Right atrium auricular region (tissue), 2 donors: Measurements from ENCODE around the gene KRI1. TPM values are rescaled to one million over a fixed set of nuclear protein-coding genes. Genes with fewer than 3 reads are reported as not detected.
"Not testable (repeated sequence)": the region's sequence is repeated elsewhere in the genome, so short reads cannot be mapped to it uniquely, and the experiment has no call there.

Experiments
- DNase-seq: peaks from one replicate; pipeline ENCODE4 v3.0.0-alpha.2; 2019; ENCODE audit warnings: low spot score
- H3K27ac ChIP-seq, 2 donors: fragments of 200-600 bp; sonication (generic); 1 replicate in 1 of 2; 2 replicates in 1 of 2; pipeline ENCODE4 v1.5.1; 2016 to 2019
- H3K27me3 ChIP-seq, 2 donors: fragments of 200-600 bp; sonication (generic); one replicate each; pipeline versions ENCODE4 v1.5.1 to v1.6.0; 2017 to 2019
- H3K36me3 ChIP-seq: fragments of 200-600 bp; sonication (generic); one replicate; pipeline ENCODE4 v1.5.1; 2016
- H3K4me1 ChIP-seq, 2 donors: fragments of 200-600 bp; sonication (generic); one replicate each; pipeline versions ENCODE4 v1.5.1 to v1.6.0; 2017 to 2019
- H3K4me3 ChIP-seq, 2 donors: fragments of 200-600 bp; sonication (generic); 1 replicate in 1 of 2; 2 replicates in 1 of 2; pipeline ENCODE4 v1.5.1; 2017 to 2019; ENCODE audit warnings: mild to moderate bottlenecking in 1 of 2, moderate library complexity in 1 of 2
- H3K9me3 ChIP-seq, 2 donors: fragments of 200-600 bp; sonication (generic); one replicate each; pipeline ENCODE4 v1.5.1; 2019
- CTCF ChIP-seq, 2 donors: fragments of 200-600 bp; sonication (generic); IDR thresholded peaks; one replicate each; pipeline ENCODE4 v1.5.1; 2019; ENCODE audit warnings: antibody characterized with exemption in 2 of 2
- total RNA-seq, 2 donors: library from RNA; depleted of rRNA; stranded (reverse); fragments of >200 nt; gene quantifications; one replicate each; pipeline ENCODE4 v1.1.0, GENCODE V29; 2016

The KRI1 gene
- total RNA-seq, 2 donors from 2014 or later = 9.6 to 10.3 TPM

GRCh38 chr19:10535613-10536012, 30.2 kb downstream of the KRI1 start:
- no peaks in the 10 kb centered on the region for H3K36me3 ChIP-seq
- H3K4me1 ChIP-seq = no peaks in the 10 kb centered on the region
- H3K27me3 ChIP-seq = no peaks in the 10 kb centered on the region
- no peaks in the 10 kb centered on the region for H3K9me3 ChIP-seq
- no peak overlapping the region for H3K27ac ChIP-seq
- DNase-seq = no peak
- H3K4me3 ChIP-seq = no peak overlapping the region
- no peak for TF ChIP-seq CTCF (IDR thresholded peaks at IDR 0.05)

DNA sequence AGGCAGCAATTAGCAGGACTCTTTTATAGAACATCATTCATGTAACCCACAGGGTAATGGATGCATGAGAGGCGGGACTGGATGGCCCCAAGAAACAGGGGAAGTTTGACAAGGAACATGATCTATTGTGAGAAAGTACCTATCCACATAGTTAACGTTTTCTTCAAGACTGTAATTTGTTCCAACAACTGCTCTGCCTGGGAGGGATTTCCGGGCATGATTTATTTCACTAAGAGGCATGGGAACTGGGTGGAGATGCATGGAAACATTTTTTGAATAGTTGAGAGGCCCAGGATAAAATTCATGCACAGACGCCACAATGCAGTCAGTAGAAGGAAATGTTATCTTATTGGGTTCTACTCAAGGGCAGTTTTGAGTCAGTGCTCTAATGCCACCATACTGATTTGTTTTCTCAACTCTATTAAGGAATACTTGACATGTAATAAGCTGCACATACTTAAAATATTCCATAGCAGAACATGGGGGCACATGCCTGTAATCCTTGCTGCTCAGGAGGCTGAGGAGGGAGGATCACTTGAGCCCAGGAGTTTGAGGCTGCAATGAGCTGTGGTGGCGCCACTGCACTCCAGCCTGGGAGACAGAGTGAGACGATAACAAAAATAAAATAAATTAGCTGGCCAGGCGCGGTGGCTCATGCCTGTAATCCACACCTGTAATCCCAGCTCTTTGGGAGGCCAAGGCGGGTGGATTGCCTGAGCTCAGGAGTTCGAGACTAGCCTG, 32.0 kb downstream of the KRI1 start:
- no peaks in the 10 kb centered on the region for H3K27me3 ChIP-seq
- peak overlapping the region in 1 of 2 donors; percentile 6 for H3K27ac ChIP-seq
- no peak for DNase-seq
- H3K36me3 ChIP-seq = no peaks in the 10 kb centered on the region
- no peaks in the 10 kb centered on the region for H3K4me1 ChIP-seq
- H3K9me3 ChIP-seq = no peaks in the 10 kb centered on the region
- H3K4me3 ChIP-seq = no peak overlapping the region
- TF ChIP-seq CTCF (IDR thresholded peaks at IDR 0.05) = no peak

- no peak overlapping the region for H3K4me3 ChIP-seq
- H3K36me3 ChIP-seq = no peaks in the 10 kb centered on the region
- no peak for DNase-seq
- H3K4me1 ChIP-seq = no peaks in the 10 kb centered on the region
- H3K9me3 ChIP-seq = no peaks in the 10 kb centered on the region
- no peak for TF ChIP-seq CTCF (IDR thresholded peaks at IDR 0.05)
- H3K27ac ChIP-seq = no peak overlapping the region
- no peaks in the 10 kb centered on the region for H3K27me3 ChIP-seq
Observed at GRCh38 chr19:10532457-10532856, 33.4 kb downstream of the KRI1 start.

GRCh38 chr19:10526887-10527286, 38.9 kb downstream of the KRI1 start:
- not testable (repeated sequence) for H3K27ac ChIP-seq, DNase-seq, H3K4me3 ChIP-seq, H3K27me3 ChIP-seq, H3K4me1 ChIP-seq, H3K9me3 ChIP-seq, H3K36me3 ChIP-seq

DNA sequence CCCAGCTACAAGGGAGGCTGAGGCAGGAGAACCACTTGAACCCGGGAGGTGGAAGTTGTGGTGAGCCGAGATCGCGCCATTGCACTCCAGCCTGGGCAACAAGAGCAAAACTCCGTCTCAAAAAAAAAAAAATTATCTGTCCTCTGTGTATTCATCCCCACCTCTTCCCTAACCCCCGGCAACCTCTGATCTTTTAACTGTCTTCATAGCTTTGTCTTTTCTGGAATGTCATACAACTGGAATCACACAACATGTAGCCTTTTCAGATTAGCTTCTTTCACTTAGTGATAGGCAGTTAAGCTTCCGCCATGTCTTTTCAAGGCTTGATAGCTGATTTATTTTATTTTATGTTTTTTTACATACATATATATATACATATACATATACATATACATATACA, 40.2 kb downstream of the KRI1 start:
- no peak for TF ChIP-seq CTCF (IDR thresholded peaks at IDR 0.05)
- DNase-seq = no peak
- H3K4me1 ChIP-seq = no peaks in the 10 kb centered on the region
- H3K27me3 ChIP-seq = no peaks in the 10 kb centered on the region
- no peak overlapping the region for H3K27ac ChIP-seq
- H3K4me3 ChIP-seq = no peak overlapping the region
- no peaks in the 10 kb centered on the region for H3K36me3 ChIP-seq
- H3K9me3 ChIP-seq = no peaks in the 10 kb centered on the region

GRCh38 chr19:10523135-10523636, 42.6 kb downstream of the KRI1 start:
- no peak for DNase-seq
- Histone ChIP-seq H3K27ac (no peak overlapping the region), H3K27me3 (peaks cover 0 to 5% of the 10 kb centered on the region in 2 donors), H3K4me3 (no peak overlapping the region), H3K9me3 (no peaks in the 10 kb centered on the region), H3K4me1 (peaks cover 0 to 9% of the 10 kb centered on the region in 2 donors), H3K36me3 (no peaks in the 10 kb centered on the region)
- TF ChIP-seq CTCF (IDR thresholded peaks at IDR 0.05) = no peak
